Fibroblast of skin of scalp (primary cell): ENCODE results near the gene TXLNB. TPM values are rescaled to one million over a fixed set of nuclear protein-coding genes. Genes with fewer than 3 reads are reported as not detected.

Experiments used
- DNase-seq: peaks from one replicate; pipeline ENCODE4 v3.0.0-alpha.2; 2013
- polyA plus RNA-seq, 2 experiments: library from polyadenylated mRNA; unstranded; fragments of 120-200 nt; gene quantifications; one replicate each; pipeline ENCODE4 v1.2.1, GENCODE V29; 2013; ENCODE audit not compliant: insufficient read length in 2 of 2

TXLNB gene
- polyA plus RNA-seq (2013, experiment 1 of 2; ENCODE audit: insufficient read length): 0.39 TPM
- 1.9 TPM for polyA plus RNA-seq (2013, experiment 2 of 2; ENCODE audit: insufficient read length)

- DNase-seq: peak; percentile 66
Observed at GRCh38 chr6:139291813-139292619, at the start of gene TXLNB. Gene TXLNB, minus strand, starts transcription at chr6:139291998. Its CDS starts 3,099 bp downstream, at chr6:139288899.

DNA sequence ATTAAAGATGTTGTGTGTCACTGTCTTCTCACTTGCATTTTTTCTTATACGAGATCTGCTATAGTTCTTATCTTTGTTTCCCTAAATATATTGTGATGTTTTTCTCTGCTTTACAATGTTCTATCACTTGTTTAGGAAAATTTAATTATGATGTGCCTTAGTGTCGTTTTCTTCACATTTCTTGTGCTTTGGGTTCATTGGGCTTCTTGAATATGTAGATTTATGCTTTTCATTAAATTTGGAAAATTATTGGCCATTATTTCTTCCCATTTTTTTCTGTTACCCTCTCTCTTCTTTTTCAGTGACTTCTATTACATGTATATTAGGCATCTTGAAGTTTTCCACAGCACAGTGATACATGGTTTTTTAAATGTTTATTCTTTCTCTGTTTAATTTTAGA, 49.3 kb upstream of the TXLNB start:
- DNase-seq: no peak

GRCh38 chr6:139338795-139339194, 47.0 kb upstream of the TXLNB start:
- peak; percentile 64 for DNase-seq

- DNase-seq: no peak
Observed at GRCh38 chr6:139337830-139338229, 46.0 kb upstream of the TXLNB start.

GRCh38 chr6:139337001-139337400, 45.2 kb upstream of the TXLNB start:
- no peak for DNase-seq

GRCh38 chr6:139336488-139336887, 44.7 kb upstream of the TXLNB start:
- DNase-seq: no peak

- no peak for DNase-seq
Observed at GRCh38 chr6:139335447-139336210, 43.8 kb upstream of the TXLNB start.

DNA sequence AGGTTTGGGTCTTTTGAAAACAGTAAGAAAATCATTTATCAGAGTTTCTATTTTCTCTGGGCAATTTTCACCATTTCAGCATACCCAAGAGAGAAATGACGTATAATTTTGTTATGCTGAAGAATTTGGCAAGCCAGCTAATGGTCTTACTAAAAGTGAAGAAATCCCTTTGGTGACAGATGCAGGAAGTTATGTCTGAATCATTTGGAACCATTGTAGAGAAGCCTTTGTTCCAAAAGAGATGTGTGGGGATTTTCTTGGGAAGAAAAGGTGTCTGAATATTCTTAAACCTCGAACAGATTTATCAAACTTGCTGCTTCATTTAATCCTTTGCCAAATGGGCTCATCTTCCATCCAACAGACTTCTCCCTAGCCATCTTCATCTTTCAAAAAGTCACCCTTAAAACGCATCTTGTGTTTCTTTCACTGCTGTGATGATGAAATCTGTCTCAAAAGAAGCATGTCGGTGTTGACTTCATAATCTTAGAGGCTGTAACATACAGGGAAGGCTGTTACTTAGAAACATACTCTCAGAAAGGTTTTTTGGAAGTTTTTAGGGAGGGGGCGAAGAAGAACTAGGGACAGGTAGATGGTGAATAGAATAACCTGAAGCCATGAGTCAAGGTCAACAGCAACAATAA, 43.1 kb upstream of the TXLNB start:
- peak; percentile 93 for DNase-seq

DNA sequence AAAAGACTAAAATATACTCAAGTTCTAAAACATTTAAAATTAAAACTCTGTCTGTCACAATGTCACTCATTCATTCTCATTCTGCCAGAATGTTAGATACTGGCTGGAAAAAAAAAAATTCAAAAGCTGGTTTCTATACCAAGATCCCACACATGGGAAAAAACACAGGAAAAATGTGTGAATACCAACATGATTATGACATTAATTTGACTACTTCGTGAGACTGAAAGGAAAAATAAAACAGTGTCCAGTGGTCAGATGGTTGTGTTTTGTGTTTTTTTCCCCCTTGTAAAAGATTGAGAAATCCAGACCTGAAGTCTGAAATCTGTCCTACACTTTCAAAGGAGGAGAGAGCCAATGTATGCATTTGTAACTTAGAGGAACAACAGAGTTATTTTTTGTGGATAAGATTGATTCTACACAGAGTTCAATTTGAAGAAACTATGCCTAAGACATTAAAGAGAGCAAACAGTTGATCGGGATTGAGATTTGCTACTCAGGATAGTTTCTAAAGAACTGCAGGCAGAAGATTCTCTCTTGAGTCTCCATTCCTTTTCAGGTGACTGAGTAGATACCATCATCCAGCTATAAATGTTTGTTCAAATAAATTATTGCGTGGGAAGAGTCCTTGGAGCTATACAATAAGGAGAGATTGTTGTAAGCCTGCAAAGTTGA, 39.2 kb upstream of the TXLNB start:
- DNase-seq: peak; percentile 52

- DNase-seq: no peak
Observed at GRCh38 chr6:139330306-139330705, 38.5 kb upstream of the TXLNB start.

GRCh38 chr6:139329224-139329623, 37.4 kb upstream of the TXLNB start:
- no peak for DNase-seq

DNA sequence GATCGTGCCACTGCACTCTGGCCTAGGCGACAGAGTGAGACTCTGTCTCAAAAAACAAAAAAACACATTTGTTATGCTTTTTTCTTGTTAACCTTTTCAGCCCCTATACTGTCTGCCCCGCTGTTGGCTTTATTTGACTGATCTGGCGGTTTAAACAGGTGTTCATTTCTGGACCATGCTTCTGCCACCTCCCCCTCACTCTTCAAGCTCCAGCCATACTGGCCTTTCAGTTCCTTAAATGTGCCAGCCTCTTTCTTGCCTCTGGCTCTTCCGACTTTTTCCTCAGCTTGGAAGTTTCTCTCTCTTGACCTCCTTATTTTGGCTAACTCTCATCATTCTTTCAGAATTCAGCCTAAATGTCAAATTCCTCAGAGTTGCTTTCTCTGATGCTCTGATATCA, 35.2 kb upstream of the TXLNB start:
- no peak for DNase-seq

- no peak for DNase-seq
Observed at GRCh38 chr6:139325686-139326085, 33.9 kb upstream of the TXLNB start.

GRCh38 chr6:139325125-139325524, 33.3 kb upstream of the TXLNB start:
- no peak for DNase-seq

GRCh38 chr6:139324301-139324555, 32.4 kb upstream of the TXLNB start:
- DNase-seq: no peak

DNA sequence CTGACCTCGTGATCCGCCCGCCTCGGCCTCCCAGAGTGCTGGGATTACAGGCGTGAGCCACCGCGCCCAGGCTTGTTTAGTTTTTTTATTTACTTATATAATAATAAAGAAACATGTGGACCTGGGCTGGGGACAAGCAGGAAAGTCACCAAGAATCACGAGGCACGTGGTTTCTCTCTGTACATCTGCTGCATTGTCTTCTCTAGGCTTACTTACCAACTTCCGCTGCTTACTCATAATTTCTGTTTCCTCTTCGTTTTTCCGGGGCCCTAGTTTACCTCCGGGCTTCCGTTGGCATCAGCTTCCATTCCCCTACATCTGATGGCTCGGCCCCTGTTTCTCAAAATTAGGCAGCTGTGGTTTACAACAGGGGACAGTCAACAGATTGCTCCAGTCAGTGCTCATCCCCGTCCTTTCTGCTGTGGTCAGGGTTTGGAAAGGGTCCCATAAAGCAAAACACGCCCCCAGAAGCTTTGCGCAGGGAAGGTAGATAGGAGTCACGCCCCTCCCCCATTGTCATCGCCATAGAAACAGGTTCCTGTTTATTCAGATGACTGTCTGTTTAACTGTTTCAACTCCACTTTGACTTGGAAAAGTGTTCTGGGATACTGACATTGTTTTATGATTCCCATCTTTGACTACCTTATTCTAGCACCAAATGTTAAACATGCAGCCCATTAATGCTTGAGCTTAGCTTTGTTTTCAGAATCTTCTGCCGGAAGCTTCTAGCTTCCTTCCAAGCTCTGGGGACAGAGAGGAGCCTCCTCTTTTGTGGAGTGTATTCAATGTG, 31.9 kb upstream of the TXLNB start:
- DNase-seq: peak; percentile 49

DNA sequence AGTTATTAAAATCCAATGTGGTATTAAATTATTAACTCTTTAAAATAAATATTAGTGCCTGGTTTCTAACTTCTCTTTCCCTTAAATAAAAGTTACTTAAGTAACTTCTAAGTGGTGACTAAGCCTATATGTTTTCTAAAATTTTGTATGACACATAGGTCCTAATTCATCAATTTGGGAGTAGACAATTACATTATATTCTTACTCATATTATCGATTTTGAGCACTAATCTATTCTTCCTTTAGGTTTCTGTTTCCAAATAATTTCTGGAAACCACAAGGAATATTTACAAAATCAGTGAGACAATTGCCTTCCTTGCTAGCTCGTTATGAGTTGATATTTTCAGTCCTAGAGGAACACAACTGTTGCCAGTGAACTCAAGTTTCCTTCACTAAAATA, 28.3 kb upstream of the TXLNB start:
- no peak for DNase-seq

GRCh38 chr6:139316622-139317317, 25.0 kb upstream of the TXLNB start:
- DNase-seq: no peak

- no peak for DNase-seq
Observed at GRCh38 chr6:139313784-139314545, 22.2 kb upstream of the TXLNB start.

DNA sequence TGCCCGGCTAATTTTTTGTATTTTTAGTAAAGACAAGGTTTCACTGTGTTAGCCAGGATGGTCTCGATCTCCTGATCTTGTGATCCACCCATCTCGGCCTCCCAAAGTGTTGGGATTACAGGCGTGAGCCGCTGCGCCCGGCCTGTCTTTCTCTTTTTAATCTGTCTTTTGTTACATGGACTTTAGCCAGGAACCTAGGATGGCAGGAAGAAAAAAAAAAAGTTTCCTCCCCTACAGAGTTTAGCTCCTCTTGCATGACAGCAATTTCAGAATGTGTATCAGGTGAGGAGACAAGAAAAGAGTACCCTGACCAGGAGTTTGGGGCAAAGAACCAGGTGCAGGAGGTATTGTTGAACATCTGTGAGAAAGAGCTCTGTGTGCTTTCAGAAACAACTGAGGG, 21.4 kb upstream of the TXLNB start:
- no peak for DNase-seq

DNA sequence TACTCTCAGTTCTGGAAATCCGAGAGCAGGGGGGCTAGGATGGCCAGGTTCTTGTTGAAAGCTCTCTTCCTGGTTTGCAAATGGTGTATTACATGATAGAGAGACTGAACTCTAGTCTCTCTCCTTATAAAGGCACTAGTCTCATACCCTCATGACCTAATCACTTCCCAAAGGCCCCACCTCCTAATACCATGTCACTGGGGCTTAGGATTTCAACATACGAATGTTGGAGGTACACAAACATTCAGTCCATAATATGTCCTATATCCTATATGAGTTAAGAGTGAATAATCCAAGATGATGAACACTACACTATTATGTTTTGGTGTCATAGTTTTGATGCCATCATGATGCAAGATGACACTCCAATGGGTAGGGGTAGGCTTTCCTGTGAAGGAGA, 20.0 kb upstream of the TXLNB start:
- no peak for DNase-seq
